GM18511 (cell line): ENCODE measurements around the gene PDGFA.
A peak's percentile ranks its signal among the peaks of the same experiment; 100 is the strongest.

ENCODE experiments used
- ATAC-seq: cut with Tn5 transposase; IDR thresholded peaks from one replicate; pipeline ENCODE4 v1.9.1; 2021; ENCODE audit warnings: mild to moderate bottlenecking, moderate library complexity; ENCODE audit not compliant: unreplicated experiment

Gene PDGFA

DNA sequence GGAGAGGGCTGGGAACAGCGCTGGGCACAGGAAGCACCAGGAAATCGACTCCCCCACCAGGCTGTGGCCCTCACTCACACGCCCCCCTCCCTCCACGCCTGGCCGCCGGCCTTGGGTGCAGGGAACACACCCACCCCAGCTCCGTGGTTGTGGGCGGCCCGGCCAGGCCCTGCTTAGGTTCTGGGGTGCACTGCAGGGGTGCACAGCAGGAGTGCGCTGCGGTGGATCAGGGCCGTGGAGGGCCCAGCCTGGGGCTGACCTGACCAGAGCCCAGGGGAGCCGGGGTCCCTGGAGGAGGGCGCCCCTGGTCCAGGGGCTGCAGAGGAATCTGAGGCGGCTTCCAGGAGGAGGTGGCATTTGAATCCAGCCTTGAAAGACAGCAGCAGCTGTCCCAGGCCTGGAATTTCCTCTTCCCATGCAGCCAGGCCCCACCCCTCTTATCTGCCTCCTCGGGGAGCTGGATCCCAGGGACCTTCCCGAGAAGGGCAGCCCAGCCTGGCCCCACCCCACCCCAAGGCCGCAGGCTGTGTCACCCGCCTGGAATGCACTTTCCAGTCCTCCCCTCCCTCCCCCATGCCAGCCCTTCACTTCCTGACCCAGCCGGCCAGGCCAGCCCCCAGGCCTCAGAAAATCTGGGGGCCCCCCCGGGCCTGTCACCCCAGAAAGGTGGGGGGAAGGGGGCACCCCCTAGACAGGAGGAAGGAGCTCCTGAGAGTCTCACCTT lies 18.4 kb upstream of the PDGFA start:
- ATAC-seq = no peak

DNA sequence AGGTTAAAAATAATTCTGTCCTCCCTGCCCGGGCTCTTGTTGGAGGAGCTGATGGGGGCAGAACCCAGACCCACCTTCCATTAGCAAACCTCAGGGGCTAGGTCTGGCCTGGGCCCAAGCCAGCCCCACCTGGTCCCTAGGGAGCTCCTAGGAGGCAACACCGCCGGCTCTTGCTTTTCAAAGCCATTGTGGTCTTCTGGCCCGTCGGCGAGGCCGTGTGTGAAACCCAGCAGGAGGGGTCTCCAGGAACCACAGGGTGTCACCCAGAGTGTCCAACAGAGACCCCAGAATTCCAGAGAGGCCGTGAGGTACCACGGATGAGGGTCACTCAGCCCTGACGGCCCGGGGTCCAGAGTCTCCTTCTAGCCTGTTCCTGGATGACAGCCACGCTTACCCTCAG lies 16.6 kb upstream of the PDGFA start:
- ATAC-seq = no peak

DNA sequence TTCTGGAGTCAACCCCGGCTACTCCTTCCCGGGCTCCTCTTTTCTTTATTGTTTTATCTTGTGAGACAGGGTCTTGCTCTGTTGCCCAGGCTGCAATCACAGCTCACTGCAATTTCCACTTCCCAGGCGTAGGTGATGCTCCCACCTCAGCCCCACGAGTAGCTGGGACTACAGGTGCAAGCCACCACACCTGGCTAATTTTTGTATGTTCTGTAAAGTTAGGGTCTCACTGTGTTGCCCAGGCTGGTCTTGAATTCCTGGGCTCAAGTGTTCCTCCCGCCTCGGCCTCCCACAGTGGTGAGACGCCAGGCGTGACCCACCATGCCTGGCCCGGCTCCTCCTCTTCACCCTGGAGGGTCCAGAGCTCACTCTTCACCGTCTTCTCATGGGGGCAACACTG lies 15.3 kb upstream of the PDGFA start:
- no peak for ATAC-seq

DNA sequence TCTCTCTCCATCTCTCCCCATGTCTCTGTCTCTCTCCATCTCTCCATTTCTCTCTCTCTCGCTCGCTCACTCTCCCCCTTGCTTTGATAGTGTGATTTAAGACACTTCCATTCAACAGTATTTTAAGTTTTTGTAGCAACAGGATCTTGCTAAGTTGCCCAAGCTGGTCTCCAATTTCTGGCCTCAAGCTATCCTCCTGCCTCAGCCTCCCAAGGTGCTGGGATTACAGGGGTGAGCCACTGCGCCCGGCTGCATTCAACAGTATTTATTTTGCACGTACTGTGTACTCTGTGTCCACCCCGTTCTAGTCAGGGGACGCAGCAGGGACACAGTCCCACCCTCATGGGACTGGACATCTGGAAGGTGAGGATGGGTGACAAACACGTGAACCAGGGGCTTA lies 14.4 kb upstream of the PDGFA start:
- no peak for ATAC-seq

DNA sequence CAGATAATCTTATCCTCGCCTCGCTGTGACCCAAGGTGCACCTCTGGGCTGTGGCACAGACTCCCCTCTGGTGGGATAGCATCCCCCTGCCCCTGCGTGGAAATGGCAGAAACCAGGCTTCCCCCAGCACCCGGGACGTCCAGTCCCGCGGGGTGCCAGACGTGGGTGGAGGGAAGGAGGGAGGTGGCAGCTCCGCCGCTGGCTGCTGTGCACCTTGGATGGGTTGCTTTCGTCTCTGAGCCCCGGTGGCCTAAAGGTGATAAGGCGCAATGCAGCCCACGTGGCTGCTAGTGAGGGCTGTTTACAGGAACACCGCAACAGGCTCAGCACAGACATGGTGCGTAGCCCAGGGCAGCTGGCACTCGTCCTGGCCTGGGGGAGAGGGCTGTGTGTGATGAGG lies 13.6 kb upstream of the PDGFA start:
- ATAC-seq = no peak

DNA sequence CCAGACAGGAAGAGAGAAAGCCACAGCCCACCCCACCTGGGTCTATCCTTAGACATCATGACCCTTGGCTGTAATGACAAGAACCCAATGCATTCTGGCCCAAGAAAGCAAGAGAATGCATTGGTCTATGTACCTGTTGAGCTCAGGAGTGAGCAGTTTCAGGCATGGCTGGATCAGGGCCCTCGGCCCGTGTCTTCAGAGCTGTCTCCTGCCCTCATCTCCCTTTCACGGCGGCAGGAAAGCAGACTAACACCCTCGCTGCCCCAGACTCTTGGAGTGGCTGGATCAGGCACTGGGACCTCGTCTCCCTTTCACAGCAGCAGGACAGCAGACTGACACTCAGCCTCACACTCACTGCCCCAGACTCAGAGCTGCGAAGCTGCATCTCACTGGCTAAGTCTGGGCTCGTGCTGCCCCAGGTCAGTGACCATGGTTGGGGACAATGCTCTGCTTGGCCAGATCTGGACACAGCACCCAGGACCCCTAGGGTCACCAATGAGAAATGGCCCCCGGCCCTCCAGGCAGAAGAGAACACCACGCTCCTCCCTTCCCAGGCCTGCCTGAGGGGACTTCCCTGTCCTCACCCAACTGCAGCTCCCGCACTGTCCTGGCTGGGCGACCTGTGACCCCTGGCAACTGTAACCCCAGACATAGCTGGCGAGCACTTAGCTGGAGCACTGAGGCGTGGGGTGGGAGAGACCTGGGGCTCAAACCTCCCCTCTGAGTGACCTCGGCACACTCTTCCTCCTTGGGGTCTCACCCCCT lies 12.9 kb upstream of the PDGFA start:
- ATAC-seq = no peak

DNA sequence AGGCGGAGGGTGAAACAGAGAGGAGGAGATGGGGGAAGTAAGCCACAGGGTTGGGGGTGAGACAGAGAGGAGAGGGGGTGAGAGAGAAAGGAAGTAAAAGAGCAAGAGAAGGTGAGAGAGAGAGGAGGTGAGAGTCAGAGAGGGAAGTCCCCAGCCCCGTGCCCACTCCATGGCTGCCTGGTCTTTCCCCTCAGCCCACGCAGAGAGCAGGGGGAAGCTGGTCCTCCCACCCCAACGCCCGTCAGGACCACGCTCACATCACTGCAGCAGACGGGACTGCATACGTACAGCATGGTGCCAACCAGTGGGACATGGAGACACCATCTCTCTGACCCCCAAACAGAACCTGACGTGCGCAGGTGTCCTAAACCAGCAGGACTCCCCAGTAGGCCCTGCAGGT lies 12.1 kb upstream of the PDGFA start:
- ATAC-seq = no peak

DNA sequence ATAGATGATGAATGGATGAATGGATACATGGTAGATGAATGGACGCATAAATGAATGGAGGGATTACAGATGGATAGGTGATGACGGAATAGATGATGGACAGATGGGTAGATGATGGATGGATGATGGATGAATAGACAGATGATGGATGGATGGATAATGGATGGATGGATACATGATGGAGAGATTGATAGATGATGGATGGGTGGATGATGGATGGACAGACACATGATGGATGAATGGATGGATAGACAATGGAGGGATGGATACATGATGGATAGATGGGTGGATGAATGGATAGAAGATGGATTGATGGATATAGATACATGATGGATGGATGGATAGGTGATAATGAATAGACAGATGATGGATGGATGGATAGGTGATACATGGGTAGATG lies 8.8 kb upstream of the PDGFA start:
- no peak for ATAC-seq

DNA sequence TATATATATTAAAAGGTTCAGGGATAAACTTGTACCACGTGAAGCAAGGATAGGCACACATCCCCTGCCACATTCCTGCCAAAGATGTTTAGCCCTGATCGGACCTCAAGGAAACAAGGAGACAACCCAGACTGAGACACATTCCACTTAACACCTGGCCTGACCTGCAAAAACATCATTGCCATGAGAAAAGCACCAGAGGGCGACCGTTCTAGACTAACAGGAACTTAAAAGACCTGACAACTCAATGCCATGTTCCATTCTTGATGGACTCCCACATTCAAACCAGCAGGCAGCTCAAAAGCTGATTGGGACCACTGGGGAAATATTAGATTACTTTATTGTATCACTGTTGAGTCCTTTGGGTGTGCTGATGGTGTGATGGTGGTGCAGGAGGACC lies 8.1 kb upstream of the PDGFA start:
- no peak for ATAC-seq

DNA sequence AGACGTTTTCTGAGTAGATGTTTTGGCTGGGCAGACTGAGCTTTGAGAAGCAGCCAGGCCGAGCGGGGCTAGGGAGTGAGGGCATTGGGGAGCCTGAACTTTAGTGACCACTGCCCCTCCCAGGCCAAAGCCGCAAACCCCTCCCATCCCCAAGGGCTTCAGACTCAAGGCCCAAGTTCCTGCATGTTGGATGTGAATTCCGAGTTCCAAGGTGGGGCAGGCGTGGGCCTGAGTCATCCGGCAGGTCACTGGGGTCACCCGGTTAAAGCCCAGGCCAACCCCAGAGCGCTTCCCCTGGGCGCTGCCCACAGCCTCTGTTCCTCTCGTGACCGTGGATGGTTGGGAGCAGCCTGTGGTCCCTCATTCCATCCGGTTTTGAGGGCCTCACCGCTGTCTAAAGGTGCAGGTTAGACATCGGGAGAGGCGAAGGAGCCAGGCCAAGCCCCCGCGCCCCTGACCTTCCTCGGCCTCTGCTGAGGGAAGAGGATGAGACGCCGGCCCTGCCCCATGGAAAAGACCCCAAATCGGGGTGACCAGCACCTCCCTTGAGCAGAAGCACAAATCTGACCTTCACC lies 6.9 kb upstream of the PDGFA start:
- ATAC-seq = no peak

DNA sequence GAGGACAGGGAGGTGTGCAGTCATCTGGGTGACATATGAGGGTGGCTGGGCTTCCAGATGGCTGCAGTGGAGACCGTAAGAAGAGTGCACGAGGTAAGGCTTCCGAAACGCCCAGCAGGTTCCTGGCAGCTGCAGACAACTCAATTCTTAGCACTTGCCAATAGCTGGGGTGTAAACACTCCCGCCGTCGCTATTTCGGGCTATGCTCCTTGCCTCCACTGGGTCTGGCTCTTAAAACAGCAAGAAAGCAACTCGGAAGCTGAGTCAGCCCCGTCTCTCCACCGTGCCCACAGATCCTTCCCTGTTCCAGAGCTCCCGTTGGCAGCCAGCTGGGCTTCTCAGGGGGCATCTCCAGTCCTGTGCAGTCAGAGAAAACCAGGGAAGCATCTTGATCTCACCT lies 6.1 kb upstream of the PDGFA start:
- ATAC-seq = no peak

DNA sequence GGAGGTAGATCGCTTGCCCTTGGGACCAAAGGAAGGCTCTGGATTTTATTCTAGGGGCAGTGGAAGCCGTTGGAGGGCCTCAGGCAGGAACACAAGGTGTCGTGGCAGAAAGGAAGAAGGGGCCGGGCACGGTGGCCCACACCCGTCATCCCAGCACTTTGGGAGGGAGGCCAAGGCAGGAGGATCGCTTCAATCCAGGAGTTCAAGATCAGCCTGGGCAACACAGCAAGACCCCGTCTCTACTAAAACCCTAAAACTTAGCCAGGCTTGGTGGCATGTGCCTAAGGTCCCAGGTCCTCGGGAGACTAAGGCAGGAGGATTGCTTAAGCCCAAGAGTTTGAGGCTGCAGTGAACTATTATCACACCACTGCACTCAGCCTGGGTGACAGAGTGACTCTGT lies 5.2 kb upstream of the PDGFA start:
- no peak for ATAC-seq

DNA sequence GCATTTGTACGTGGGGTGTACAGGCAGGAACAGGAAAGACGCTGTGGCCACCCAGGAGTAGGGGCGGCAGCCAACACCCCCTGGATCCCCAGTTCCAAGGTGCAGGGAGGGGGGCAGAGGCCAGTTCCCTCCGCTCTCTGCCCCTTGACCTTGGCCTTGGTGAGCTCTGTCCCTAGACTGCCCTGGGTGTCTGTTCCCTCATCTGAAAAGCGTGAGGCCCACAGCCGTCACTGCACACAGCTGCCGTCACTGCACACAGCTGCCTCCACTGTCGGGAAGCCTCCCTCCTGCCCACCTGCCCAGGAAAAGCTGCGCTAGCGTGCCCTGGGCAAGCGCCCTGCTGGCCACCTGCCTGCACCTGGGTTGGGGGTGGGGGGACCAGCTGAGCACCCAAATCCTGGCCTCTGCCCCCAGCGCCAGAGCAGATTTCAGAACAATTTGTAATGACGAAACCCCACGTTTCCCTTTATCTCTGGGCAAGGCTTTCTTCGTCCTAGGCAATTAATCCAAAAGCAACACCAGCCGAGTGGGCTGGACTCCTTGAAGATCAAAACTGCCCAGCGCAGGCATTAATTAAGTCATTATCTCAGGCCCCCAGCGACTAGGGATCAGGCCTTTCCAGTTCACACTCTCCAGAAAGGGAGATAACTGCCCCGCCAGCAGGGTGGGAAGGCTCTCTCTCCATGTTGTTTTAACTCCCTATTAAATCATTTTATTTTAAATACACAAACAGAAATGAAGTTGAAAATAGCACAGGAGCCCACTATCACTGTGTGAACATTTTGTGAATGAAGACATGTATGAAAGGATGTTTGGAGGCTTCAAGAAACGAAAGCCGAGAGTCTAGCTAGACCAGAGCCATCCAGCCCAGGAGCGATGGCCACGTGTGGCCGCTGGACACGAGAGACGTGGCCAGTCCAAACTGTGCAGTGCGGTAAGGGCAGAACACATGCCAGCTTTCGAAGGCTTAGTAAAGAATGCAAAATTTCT lies 4.0 kb upstream of the PDGFA start:
- ATAC-seq = no peak

DNA sequence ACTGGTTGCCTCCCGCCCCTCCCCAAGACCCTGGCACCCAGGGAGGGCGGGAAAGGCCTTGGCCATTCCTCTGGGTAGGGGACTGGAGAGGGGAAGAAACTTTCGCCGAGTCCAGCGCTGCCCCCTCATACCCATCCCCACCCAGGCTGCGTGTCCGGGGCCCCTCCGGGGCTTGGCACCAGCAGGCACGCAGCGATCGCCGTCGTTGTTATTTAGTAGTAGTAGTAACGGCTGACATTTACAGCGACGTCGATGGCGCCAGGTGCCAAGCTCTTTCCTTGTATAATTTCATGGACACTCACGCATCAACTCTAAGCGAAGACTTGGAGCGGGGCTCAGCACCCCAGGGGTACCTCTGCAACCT lies 3.3 kb upstream of the PDGFA start:
- ATAC-seq = no peak

DNA sequence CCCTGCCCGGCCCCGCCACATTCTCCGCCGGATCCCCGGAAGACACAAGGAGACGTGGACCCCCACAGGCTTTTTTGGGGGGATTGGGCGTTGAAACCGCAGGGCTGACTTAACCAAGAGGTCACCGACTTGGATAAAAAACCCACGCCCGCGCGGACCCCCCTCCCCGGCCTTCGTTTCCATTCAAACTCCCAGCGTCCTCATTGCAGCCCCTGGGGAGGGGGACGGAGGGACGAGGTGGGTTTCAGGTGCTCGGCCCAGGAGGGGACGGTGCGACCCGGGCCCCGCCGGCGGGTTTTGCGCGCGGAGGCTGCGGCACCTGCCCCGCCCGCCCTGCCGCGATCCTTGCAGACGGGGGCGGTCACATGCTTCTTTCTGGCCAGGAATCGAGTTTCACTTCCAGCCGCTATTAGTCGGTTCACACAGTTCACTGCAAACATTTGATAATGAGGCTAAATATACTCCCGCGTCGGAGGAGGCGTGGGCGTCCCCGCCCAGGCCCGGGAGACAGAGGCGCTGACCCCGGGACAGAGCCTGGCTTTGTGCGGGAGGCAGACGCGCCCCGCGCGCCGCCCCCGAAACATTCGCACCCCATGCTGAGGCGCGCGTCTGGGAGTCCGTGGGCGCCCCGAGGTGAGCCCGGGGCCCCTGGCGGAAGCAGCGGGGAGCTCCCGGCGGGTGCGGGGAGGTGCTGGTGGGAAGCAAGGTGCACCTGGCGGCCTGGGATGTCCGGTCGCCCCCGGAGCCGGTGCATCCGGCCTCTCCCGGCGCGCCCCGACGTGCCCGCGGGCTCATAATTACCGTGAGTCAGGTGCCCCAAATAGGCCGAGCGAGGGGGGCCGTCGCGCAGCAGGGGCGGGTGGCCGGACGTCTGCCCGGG lies 2.7 kb upstream of the PDGFA start:
- peak; percentile 48 for ATAC-seq

DNA sequence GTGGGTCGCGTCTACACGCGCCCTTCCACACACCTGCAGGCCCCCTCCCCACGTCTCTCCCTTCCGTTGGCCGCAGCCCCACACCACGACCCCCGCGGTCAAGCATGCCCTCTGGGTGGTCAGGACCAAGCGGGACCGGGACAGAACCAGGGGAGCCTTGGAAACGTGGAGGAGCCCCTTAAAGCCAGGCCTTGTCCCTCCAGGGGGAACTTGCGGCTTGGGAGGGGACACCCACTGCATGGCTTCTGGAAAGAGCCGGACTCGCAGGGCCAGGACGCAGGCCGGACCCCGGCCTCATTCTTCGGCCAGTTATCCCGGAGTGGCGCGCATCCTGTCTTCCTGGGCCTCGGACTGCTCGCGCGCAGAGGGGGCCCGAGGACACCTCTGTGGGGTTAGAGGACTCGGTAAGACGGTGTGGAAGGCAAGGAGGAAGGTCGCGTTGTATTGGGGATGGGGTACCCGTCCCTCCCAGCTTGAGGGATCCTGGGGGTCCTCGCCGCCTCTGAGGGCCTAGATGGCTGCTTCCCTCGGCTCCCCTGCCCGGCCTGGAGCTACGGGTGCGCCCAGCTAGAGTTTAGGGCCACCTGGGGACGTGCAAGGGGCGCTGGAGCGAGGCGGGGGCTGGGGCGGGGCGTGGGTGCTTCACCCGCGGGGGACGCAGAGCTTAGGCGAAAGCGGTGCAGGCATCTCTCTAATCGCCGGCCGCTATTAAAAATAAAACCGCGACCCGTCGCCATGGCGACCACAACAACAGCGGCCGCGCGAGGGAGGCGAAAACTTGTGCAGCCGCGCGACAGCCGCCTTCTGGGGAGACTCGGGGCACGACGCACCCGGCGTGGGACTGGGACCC lies 1.8 kb upstream of the PDGFA start:
- ATAC-seq = no peak

DNA sequence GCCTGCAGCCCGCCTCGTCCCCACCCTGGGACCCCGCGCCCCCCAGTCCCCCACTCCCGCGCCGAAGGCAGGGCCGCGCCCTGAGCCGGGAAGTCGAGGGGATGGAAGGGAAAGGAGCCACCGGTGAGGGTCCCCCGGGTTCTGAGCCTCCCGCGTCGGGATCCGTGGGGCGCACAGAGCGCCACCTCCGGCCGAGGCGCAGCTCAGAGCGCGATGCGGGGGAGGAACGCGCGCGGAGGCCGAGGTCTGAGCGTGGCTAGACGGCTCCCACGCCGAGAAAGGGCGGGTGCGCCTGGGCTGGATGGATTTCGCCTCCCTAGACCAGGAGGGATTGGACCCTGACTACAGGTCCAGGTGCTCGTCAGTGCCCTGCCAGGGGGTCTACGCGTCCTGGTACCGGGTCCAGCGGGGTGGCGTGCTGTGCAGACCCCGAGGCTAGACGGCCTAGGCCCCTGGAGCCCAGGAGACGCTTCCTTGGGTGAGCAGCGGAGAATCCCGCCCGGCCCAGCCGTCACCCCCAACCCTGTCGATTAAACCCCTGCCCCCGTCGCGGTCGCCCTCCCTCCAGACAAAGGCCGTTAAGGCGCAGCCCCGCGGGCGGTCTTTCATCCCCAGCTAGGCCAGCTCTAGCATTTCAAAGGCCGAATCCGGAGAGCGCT lies 986 bp upstream of the PDGFA start:
- no peak for ATAC-seq

DNA sequence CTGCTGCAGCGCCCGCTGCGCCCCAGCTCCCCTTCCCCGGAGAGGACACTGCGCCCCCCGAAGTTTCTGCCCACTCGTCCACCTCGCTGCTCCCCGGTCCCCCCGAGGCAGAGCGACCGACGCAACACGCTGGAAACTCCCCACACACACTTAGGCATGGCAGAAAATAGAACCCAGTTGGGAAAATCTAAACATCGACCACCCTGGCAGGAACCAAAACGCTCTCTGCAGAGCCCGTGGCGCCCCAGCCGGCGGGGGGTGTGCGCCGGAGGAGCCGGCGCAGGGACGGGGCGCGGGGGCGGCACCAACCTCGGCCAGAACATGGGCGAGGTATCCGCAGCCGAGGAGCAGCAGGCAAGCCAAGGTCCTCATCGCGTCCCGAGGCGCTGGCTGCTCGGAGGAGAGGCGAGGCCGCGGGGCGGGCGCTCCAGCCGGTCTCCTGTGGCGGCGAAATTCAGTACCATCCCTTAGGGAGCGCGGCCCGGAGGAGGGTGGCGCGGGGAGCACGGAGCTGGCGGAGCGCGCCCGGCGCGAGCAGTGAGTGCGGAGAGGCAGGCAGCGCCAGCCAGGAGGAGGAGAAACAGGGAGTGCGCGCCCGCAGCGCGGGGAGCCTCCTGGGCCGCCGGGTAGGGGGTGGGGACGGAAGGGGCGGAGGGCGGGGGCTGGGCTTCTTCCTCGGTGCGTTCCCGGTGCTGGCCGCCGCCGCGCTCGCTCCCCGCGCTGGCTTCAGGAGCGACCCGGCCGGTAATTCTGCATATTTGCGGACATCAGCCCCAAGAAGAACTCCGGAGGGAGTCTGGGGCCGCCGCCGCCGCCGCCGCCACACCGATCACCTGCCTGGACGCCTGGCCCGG lies 789 bp downstream of the PDGFA start:
- ATAC-seq = peak; percentile 21
